HG03378 (cell line): ENCODE measurements around the gene CEP164.

Experiments
- ATAC-seq: cut with Tn5 transposase; IDR thresholded peaks from one replicate; pipeline ENCODE4 v1.9.1; 2021; ENCODE audit warnings: mild to moderate bottlenecking, moderate library complexity; ENCODE audit not compliant: unreplicated experiment

Gene CEP164

DNA sequence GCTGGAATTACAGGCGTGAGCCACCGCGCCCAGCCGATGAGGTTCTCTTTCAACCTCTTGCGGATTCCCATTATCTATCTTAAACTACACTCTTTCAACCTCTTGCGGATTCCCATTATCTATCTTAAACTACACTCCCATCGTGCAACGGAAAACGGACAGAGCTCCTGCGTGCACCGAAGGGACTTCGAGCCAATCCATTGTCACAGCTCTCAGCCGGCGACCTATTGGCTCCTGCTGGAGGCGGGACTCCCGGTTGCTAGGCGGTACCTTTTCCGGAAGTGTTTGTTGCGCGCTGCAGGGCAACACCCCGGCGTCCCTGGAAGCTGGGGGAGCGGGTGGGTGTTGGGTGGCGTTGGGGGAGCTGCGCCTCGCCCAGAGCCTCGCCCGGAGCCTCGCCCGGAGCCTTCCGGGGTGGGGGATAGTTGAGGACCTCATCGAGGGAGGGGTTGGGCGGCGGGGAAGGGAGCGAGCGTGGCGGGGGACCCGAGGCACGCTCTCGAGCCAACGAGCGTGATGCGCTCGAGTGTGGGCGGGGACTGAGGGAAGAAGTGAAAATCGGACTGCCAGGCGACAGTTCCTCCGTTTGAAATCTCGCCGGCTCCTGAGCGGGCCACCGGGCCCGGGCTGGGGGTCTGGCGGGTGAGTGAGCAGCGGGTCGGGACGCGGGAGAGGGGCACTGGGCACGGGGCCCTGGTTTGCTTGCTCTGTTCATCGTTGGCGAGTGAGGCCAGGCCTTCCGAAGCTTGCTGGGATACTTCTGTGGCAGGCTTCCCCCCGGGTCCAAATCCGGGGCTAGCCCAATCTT, at the start of gene CEP164:
CEP164 (plus strand) TSS at position 288 of the 808 bp plus-strand sequence. CDS start 10,733 bp downstream, outside the sequence.
- peak; percentile 86 for ATAC-seq

DNA sequence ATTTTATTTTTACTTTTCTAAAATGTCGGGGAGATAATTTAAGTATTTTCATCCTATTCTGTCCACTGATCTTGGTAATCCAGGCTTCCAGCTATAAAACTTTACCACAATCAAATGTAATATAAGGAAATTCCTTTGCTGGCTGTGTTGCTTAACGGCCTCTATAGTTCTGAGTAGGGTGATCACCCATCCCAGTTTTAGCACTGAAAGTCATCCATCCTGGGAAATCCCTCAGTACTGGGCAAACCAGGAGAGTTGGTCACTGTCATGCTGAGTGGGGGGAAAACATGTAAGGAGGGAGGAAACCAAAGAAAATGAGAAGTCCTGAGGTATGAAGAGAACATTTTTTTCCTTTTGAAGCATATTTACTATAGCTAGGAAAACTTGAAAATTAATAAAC, 49.3 kb upstream of the CEP164 start:
- ATAC-seq = no peak

DNA sequence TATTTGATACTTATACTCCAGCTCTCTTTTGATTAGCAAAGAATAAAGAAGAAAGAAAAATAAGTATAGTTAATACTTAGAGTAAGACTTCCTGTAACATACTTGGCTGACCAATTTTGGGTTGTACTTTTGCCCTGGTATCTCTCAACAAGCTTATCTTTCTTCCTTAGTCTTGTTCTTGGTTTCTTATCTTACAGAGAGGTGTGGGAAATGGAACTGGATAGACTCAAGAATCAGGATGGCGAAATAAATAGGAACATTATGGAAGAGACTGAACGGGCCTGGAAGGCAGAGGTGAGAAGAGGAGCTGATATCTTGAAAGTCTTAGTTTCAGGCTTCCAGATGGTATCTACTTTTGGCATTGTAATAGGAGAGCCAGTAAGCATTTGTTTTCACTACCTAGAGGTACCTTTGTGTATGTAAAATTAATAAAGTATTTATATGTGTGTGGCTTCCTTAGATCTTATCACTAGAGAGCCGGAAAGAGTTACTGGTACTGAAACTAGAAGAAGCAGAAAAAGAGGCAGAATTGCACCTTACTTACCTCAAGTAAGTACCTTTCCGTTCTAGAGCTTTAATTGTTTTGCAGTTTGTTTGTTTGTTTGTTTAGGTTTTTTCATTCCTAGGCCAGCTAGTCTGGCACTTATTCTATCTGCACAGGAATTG, 47.8 kb upstream of the CEP164 start:
- no peak for ATAC-seq

DNA sequence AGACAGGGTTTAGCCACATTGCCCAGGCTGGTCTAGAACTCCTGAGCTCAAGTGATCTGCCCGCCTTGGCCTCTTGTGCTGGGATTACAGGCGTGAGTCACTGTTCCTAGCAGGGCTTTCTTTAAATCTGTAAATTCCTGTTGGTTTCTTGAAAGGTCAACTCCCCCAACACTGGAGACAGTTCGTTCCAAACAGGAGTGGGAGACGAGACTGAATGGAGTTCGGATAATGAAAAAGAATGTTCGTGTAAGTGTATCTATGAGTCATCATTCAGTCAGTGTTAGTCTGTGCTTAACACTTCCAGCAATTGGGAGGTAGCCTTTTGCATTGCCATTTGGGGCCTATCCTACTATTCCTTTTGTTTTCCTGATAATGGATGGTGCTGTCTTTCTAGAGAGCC, 46.5 kb upstream of the CEP164 start:
- no peak for ATAC-seq

DNA sequence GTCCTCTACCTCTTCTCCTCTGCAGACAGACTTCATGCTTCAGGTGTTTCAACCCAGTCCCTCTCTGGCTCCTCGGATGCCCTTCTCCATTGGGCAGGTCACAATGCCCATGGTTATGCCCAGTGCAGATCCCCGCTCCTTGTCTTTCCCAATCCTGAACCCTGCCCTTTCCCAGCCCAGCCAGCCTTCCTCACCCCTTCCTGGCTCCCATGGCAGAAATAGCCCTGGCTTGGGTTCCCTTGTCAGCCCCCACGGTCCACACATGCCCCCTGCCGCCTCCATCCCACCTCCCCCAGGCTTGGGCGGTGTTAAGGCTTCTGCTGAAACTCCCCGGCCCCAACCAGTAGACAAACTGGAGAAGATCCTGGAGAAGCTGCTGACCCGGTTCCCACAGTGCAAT, 45.8 kb upstream of the CEP164 start:
- no peak for ATAC-seq

DNA sequence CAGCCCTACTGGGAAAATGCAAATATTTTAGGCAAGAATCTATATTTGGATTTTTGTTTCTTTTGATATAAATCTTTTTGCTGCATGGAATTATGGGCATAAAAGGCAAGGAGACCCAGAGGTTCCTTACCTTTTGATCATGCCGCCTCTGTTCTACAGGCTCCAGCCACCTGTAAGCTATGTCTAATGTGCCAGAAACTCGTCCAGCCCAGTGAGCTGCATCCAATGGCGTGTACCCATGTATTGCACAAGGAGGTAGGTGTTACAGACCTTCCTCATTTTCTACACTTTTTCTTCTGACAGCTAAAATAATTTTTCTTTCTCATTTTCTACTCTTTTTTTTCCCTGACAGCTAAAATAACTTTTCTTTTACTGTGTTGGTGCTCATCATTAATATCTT, 44.7 kb upstream of the CEP164 start:
- ATAC-seq = no peak

DNA sequence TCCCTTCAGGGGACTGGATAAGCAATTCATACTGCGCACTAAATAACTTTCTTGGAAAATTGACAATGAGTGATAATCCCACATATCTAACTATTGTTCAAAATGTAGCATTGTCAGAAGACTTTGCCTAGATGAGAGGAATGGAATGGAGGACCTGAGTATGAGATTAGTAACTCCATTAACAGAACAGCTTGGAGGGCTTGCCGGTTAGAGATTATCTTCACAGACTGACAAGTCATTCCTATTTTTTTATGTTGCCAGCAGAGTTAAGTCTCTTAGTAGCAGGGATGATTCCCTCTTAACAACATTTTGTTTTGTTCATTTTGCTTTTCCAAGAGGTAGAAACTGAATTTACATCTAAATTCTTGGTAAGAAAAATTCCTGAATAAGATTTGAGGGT, 43.6 kb upstream of the CEP164 start:
- ATAC-seq = no peak

DNA sequence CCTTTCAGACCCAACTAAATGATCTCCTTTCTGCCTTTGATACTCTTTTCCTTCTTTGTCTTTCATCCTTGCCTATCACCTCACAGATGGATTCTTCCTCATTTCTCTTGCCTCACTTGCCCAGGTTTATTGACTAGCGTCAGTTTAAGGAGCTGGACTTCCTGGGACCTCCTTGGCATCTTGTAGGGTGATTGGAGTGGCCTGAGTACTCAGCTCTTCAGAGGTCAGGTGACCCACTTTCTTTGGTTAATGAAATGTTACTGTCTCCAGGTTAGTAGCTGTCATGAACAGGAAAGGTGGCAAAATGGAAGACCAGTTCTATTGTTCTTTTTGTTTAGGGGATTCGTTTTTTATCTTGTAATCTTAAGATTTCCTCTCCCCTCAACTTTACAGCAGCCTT, 41.1 kb upstream of the CEP164 start:
- ATAC-seq = no peak

DNA sequence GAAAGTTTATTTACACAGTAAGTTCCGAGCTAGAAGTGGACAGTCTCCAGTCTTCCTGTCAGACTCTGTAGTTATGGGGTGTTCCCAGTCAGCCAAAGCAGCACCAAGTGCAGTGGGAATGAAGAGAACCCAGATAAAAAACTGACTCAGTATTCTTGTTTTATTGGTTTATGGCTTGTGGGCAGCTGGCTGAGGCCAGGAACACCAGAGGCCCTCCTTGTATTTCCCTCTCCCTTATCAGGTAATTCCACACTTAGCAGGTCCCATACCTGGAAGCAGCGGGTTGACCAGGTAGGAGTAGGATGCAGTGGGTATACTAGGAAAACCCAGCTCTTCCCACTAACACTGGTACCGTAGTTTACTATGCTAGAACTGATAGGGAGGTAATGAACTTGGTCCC, 40.0 kb upstream of the CEP164 start:
- no peak for ATAC-seq

DNA sequence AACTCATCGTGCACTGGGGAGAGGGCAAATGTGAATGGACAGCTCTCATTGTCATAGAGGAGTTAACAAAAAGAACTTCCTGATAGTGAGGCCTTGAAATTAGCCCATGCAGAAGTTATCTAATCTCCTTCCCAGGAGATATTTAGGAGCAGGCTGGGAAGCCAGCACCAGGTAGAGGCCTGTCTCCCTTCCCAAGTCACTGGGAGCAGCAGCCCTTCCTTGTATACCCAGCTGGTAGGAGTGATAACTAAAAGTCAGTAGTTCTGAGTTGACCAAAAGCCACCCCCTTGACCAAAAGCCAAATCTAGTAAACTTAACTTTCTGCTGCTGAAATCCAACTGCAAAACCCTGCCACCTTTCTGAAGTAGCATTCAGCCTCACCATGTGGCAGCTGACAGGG, 37.9 kb upstream of the CEP164 start:
- no peak for ATAC-seq

DNA sequence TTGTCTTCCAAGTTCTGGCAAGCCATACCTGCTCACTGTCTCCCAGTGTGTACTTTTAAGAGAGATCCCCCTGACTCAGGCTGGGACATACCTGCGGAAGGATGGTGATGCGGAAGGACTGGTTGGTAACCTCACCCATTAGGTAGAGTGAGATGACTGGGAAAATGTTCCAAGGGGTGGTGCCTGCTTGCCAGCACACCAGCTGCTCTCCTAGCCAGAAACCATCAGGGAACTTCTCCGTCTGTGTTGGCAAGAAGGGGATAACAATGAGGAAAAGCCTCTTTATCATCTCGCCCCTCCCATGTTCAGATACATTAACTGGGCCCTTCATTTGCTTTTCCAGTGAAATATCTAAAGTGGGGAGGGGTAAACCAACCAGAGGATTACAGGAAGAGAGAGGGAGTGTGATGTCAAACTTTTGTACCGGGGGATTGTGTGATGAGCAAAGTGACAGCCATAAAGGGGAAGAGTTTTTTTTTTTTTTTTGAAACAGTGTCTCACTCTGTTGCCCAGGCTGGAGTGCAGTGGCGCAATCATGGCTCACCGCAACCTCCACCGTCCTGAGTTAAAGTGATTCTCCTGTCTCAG, 36.8 kb upstream of the CEP164 start, which contains the start of gene BACE1-AS:
BACE1-AS (plus strand) TSS at position 538 of the 588 bp plus-strand sequence.
- no peak for ATAC-seq

DNA sequence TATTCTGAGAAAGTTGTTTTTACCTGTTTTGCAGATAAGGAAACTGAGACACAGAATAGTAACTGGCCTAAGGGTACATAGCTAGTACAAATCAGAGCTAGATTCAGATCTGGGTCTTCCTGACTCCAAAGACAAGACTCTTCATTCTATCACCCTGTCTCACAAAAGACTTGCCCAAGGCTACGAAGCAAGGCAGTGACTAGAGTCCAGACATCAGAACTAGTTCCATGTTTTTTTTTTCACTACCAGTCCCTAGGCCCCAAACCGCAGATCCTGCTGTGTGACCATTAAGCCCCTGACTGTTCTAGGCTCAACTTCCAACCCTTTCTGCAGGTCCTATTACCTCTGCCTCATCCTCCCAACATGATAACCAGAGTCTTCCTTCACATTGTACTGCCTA, 35.0 kb upstream of the CEP164 start:
- ATAC-seq = no peak

DNA sequence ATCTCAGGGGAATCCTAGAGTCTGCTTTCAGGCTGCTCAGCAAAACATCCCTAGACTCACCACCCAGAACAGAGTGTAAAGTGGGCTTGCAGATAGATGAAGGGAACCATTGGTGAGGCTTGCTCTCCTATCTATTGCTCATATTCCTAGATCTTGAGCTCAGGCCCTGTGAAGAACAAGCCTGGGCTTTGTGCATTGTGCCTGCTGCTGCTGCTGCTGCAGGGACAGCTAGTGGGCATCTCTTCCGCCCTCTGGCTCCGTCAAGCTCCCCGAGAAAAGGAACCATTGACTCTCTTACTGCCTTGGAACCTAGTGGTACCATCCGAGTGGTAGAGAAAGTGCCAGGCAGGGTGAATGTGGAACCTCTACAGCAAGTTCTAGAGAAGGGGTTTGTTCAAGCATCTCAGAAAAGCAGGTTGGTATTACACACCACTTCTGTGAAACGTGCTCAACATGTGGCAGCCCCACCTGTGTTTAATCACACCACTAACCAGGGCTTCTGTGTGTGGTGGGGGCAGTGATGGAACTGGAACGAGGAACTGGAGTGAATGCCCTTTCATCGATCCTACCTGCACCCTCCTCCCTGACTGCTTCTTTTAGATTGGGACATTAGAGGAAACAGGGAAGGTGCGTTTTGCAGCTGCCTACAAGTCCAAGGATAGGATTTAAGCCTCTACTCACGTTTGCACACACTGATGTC, 32.1 kb upstream of the CEP164 start:
- no peak for ATAC-seq

DNA sequence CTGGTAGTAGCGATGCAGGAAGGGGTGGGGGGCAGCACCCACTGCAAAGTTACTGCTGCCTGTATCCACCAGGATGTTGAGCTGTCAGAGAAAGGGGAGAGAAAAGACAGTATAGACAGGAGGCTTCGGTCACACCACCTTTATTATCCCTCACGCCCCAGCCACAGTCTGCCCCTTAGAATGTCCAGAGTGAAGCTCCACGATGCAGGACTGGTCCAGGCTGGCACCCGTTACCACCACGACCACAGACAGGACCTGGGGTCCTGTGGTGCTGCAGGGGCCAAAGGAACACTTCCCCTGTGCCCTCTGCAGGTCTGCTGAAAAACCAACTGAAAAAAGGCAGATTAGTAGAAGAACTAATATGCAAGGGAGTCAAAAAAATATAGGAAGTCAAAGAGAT, 30.8 kb upstream of the CEP164 start:
- no peak for ATAC-seq

DNA sequence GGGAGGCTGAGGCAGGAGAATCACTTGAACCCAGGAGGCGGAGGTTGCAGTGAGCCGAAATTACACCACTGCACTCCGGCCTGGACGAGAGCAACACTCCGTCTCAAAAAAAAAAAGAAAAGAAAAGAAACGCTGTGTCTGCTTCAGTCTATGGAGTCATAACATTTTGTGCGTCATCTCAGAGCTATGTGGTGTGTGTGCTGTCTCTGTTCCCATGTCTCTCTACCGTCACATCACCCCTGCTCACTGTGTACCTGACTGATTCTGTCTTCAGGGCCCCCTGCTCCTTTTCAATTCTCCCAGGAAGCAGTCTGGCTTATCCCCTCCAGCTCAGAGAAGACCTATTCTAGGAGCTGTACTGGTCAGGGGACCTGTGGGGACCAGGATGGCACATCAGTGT, 29.5 kb upstream of the CEP164 start:
- ATAC-seq = no peak

DNA sequence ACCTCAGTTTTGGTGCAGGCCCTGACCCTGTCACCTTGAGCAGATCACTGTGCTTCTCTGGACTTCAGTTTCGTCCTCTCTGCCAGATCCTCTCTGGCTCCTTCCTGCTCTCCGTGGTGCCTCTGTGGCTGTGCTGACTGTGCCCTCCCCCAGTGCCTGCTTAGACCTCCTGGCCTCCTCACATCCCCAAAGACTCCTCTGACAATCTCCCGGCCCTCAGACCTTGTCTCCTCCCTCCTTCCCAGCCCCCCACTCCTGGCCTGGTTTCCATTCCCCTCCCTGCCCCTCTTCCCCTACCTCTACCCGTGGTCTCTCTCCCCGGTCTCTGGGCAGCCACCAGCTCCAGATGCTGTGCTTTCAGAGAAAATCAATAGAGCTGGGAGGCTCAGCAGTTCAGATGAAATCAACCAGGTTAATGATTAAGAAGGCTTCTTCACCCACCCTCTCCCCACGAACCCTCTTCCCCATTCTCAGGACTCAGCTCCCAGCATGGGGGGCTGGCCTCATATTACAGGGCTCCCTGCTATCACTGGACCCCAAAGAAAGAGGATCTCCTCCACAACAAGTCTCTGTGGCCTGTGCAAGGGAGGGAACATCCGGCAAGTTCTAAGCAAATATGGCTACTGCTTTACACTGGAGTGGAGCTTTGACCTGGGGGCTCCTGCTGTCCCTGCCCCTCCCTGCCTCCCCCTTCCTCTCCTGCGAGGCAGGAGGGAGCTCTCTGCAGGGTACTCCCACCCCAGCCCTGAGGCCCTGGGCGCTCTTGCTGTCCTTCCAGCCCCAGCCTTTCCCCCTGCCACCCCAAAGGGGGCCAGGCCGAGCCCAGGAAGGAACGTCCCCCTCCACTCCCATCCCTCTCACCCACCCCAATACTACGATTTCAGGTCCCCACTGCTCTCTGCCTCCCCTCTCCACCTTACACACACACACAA, 28.0 kb upstream of the CEP164 start:
- no peak for ATAC-seq

DNA sequence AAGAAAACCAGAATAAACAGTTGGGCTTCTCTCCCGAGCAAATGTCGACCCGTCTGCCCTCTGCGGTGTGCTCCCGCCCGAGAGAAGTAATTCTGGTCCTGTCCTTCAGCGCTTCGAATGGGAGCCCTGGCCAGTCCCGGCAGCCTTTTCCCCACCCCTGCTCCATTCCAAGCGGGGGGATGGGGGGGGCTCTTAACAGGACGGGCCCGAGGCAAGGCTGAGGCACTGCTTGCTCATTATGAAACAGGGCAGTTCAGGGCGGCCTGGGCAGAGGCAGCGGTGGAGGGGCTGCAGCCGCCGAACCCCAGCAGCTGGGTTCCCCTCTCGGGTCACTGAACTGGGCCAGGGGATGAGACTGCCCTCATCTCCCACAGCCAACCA, 27.4 kb upstream of the CEP164 start:
- ATAC-seq = no peak

DNA sequence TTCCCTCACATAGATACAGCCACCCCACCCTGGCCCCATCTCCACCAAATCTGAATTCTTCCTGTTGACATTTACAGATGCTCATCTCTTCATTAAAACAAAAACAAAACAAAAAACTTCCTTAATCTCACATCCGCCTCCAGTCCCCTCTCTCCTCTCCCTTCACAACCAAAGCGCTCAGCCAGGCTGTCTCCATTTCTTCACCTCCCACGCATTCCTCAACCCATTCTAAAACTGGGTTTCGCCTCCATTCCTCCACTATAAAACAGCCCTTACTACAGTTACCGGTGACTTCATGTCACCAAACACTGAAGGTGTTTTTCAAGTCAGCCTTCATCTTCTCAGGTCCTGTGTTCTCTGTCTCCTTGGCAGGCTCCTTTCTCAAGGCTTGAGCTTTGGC, 26.9 kb upstream of the CEP164 start:
- ATAC-seq = no peak

DNA sequence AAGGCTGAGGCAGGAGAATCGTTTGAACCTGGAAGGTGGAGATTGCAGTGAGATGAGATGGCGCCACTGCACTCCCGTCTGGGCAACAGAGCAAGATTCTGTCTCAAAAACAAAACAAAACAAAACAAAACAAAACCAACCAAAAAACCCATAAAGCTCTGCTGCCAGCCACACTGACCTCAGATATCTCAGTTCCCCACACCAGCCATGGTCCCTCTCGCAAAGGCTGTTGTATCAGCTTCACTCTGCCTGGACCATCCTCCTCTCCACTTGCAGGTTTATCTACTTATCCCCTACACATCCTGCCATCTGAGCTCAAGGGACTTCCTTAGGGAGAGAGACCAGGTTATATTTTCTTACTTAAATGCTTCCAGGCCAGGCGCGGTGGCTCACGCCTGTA, 25.4 kb upstream of the CEP164 start:
- ATAC-seq = no peak

DNA sequence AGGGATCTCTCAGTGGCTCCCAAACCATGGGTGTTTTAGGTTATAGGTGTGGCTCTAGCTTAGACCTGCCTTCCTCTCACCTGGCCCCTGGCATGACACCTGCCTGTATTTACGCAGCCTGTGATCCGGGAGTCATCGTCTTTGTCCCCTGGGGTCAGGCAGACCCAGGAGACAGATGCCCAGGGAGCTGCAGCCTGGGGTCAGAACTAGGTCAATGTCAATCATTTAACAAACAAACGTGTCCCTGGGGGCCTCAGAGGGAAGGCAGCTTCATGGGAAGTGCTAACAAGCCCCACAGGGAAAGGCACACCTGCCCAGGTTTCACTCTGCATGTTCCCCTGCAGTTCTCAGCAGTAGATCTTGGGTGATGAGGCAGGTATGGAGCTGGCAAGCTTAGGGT, 24.6 kb upstream of the CEP164 start:
- ATAC-seq = no peak
